ENCODE results near the gene RUNX3.

Gene RUNX3

DNA sequence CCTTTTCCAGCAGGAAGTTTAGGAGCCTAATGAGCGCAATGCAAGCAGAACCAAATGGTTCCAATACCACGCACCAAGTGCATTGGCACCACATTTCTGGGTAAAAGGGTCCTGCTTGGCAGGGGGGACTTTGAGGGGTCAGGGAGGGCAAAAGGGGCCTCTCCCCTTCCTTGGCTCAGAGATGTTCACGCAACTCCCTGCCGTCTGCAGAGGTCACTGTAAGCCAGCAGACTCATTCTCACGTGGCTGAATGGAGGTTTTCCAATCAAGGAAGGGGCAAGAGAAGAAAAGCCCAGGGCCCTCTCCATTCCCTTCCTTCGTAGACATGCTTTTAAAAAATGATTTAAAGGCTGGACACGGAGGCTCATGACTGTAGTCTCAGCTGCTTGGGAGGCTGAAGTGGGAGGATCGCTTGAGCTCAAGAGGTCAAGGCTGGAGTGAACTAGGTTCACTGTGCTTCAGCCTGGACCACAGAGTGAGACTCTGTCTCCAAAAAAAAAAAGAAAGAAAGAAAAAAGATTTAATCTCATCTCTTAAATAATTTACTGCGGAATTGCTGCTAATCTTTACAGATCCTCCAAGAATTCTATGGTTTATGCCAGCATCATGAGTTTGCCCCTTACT is 80.3 kb downstream of the RUNX3 start:
- peak; percentile 50 for DNase-seq (ENCODE audit: low read depth)
- H3K4me3 ChIP-seq (replicated peaks; ENCODE audit: low read depth, low read length), result no peak overlapping the region
- TF ChIP-seq, protein P1, sequence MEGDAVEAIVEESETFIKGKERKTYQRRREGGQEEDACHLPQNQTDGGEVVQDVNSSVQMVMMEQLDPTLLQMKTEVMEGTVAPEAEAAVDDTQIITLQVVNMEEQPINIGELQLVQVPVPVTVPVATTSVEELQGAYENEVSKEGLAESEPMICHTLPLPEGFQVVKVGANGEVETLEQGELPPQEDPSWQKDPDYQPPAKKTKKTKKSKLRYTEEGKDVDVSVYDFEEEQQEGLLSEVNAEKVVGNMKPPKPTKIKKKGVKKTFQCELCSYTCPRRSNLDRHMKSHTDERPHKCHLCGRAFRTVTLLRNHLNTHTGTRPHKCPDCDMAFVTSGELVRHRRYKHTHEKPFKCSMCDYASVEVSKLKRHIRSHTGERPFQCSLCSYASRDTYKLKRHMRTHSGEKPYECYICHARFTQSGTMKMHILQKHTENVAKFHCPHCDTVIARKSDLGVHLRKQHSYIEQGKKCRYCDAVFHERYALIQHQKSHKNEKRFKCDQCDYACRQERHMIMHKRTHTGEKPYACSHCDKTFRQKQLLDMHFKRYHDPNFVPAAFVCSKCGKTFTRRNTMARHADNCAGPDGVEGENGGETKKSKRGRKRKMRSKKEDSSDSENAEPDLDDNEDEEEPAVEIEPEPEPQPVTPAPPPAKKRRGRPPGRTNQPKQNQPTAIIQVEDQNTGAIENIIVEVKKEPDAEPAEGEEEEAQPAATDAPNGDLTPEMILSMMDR (IDR thresholded peaks at IDR 0.05; ENCODE audit: low read length, missing control alignments), result peak; percentile 29

All from fibroblast of pulmonary artery (primary cell).